Hepatocyte (in vitro differentiated cells): ENCODE data around the gene RNLS. TPM values are rescaled to one million over a fixed set of nuclear protein-coding genes. Genes with fewer than 3 reads are reported as not detected.

ENCODE experiments used
- DNase-seq: peaks from one replicate; pipeline ENCODE4 v3.0.0-alpha.2; 2016; ENCODE audit warnings: low spot score
- H2AFZ ChIP-seq: fragments of 200-600 bp; sonication (generic); 2 replicates; pipeline ENCODE4 v1.6.0; 2016; ENCODE audit warnings: antibody characterized with exemption, mild to moderate bottlenecking
- H3K27ac ChIP-seq: fragments of 200-600 bp; sonication (generic); 2 replicates; pipeline ENCODE4 v1.5.1; 2016; ENCODE audit warnings: mild to moderate bottlenecking
- H3K27me3 ChIP-seq: fragments of 200-600 bp; sonication (generic); 2 replicates; pipeline ENCODE4 v1.6.1; 2016
- H3K36me3 ChIP-seq: fragments of 200-600 bp; sonication (generic); replicated peaks from 2 replicates; pipeline ENCODE4 v1.5.1; 2016; ENCODE audit warnings: low read depth; ENCODE audit not compliant: insufficient read depth
- H3K4me1 ChIP-seq: fragments of 200-600 bp; sonication (generic); 2 replicates; pipeline ENCODE4 v1.5.1; 2016; ENCODE audit warnings: mild to moderate bottlenecking, moderate library complexity; ENCODE audit not compliant: insufficient read depth
- H3K4me2 ChIP-seq: fragments of 200-600 bp; sonication (generic); 2 replicates; pipeline ENCODE4 v1.6.0; 2016
- H3K4me3 ChIP-seq: fragments of 200-600 bp; sonication (generic); 2 replicates; pipeline ENCODE4 v1.5.1; 2016; ENCODE audit warnings: mild to moderate bottlenecking
- H3K79me2 ChIP-seq: fragments of 200-600 bp; sonication (generic); 2 replicates; pipeline ENCODE4 v1.6.0; 2017; ENCODE audit warnings: mild to moderate bottlenecking
- H3K9me2 ChIP-seq: fragments of 200-600 bp; sonication (generic); replicated peaks from 2 replicates; pipeline ENCODE4 v1.6.0; 2017; ENCODE audit warnings: mild to moderate bottlenecking; ENCODE audit not compliant: insufficient read depth
- H3K9me3 ChIP-seq: fragments of 200-600 bp; sonication (generic); 2 replicates; pipeline ENCODE4 v1.5.1; 2016; ENCODE audit warnings: low read depth, mild to moderate bottlenecking
- H4K20me1 ChIP-seq: fragments of 200-600 bp; sonication (generic); 2 replicates; pipeline ENCODE4 v1.6.0; 2016; ENCODE audit warnings: mild to moderate bottlenecking; ENCODE audit not compliant: insufficient read depth, poor library complexity, severe bottlenecking
- EZH2 ChIP-seq: fragments of 200-600 bp; sonication (generic); IDR thresholded peaks from 2 replicates; pipeline ENCODE4 v1.6.1; 2016; ENCODE audit warnings: antibody characterized with exemption, mild to moderate bottlenecking, borderline replicate concordance
- EZH2phosphoT487 ChIP-seq: fragments of 200-600 bp; sonication (generic); IDR thresholded peaks from one replicate; pipeline ENCODE4 v1.6.1; 2018; ENCODE audit warnings: antibody characterized with exemption, mild to moderate bottlenecking, low read depth, moderate library complexity; ENCODE audit not compliant: unreplicated experiment, severe bottlenecking
- WGBS: methylation state at CpG from one replicate; pipeline ENCODE4 v1.1.6; 2016; ENCODE audit warnings: low lambda C conversion rate; ENCODE audit errors: missing lambda C conversion rate; 5-methylcytosine and 5-hydroxymethylcytosine counted together
- polyA plus RNA-seq: library from polyadenylated mRNA; unstranded; fragments of >200 nt; fragmentation: Nextera tagmentation; extraction: Ambion mirVana; gene quantifications from 2 replicates; pipeline ENCODE4 v1.2.1, GENCODE V29; 2016
- total RNA-seq: library from RNA; depleted of rRNA; stranded (reverse); fragments of >200 nt; gene quantifications from 2 replicates; pipeline ENCODE4 v1.2.3, GENCODE V29; 2014
- TF ChIP-seq, protein P1 (sequence below): fragments of 200-600 bp; sonication (generic); IDR thresholded peaks from 2 replicates; pipeline ENCODE4 v1.5.1; 2016; ENCODE audit warnings: antibody characterized with exemption, mild to moderate bottlenecking; ENCODE audit not compliant: poor library complexity

RNLS gene
- total and polyA plus RNA-seq, 2 experiments from 2014 or later: 12.8 to 14.9 TPM

DNA sequence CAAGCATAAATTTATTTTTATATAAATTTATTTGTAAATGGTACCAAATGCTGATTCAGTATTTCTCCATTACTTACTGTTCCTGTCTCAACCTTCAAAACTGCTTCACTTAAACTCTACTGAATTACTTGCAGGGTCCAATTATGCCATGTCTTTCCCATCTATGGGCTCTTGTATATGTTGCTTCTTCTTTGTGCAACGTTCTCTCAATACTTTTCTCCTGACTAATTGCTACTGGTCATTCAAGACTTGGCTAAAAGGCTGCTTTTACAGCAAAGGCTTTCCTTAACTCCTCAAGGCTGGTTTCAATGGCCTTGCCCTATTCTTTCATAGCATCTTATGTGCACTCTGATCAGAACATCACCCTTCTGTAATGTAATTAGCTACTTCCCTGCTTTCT lies 67.9 kb downstream of the RNLS start:
- H2AFZ ChIP-seq: no peak overlapping the region
- H3K4me2 ChIP-seq: no peak overlapping the region
- H3K79me2 ChIP-seq: no peaks in the 10 kb centered on the region
- TF ChIP-seq EZH2phosphoT487 (no peak), EZH2 (no peak)
- TF ChIP-seq, protein P1, sequence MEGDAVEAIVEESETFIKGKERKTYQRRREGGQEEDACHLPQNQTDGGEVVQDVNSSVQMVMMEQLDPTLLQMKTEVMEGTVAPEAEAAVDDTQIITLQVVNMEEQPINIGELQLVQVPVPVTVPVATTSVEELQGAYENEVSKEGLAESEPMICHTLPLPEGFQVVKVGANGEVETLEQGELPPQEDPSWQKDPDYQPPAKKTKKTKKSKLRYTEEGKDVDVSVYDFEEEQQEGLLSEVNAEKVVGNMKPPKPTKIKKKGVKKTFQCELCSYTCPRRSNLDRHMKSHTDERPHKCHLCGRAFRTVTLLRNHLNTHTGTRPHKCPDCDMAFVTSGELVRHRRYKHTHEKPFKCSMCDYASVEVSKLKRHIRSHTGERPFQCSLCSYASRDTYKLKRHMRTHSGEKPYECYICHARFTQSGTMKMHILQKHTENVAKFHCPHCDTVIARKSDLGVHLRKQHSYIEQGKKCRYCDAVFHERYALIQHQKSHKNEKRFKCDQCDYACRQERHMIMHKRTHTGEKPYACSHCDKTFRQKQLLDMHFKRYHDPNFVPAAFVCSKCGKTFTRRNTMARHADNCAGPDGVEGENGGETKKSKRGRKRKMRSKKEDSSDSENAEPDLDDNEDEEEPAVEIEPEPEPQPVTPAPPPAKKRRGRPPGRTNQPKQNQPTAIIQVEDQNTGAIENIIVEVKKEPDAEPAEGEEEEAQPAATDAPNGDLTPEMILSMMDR: no peak
- no peak for DNase-seq
- H3K36me3 ChIP-seq: no peaks in the 10 kb centered on the region
- H3K27ac ChIP-seq: no peak overlapping the region
- H4K20me1 ChIP-seq: no peaks in the 10 kb centered on the region
- no peaks in the 10 kb centered on the region for H3K9me3 ChIP-seq
- WGBS: 93% methylated on average over 1 of the region's 1 CpG
- H3K4me1 ChIP-seq: no peaks in the 10 kb centered on the region
- no peak overlapping the region for H3K4me3 ChIP-seq
- no peaks in the 10 kb centered on the region for H3K9me2 ChIP-seq
- no peaks in the 10 kb centered on the region for H3K27me3 ChIP-seq

GRCh38 chr10:88512599-88512998 lies 70.5 kb downstream of the RNLS start:
- Histone ChIP-seq H3K27me3 (no peaks in the 10 kb centered on the region), H3K9me3 (no peaks in the 10 kb centered on the region), H3K9me2 (no peaks in the 10 kb centered on the region), H3K27ac (no peak overlapping the region), H3K36me3 (no peaks in the 10 kb centered on the region), H2AFZ (no peak overlapping the region), H4K20me1 (no peaks in the 10 kb centered on the region), H3K4me3 (no peak overlapping the region), H3K79me2 (no peaks in the 10 kb centered on the region), H3K4me1 (no peaks in the 10 kb centered on the region), H3K4me2 (no peak overlapping the region)
- DNase-seq: no peak
- 78% methylated on average over 2 of the region's 2 CpGs for WGBS
- TF ChIP-seq, protein P1: no peak
- no peak for TF ChIP-seq EZH2phosphoT487
- TF ChIP-seq EZH2: no peak

- 60% methylated on average over 3 of the region's 3 CpGs for WGBS
Measured at GRCh38 chr10:88508796-88509195, 74.3 kb downstream of the RNLS start.

More at GRCh38 chr10:88508796-88509195, 74.3 kb downstream of the RNLS start:
- H3K4me1 ChIP-seq: no peaks in the 10 kb centered on the region
- DNase-seq: no peak
- no peak overlapping the region for H3K4me2 ChIP-seq
- H3K27me3 ChIP-seq: no peaks in the 10 kb centered on the region
- H3K27ac ChIP-seq: no peak overlapping the region
- H3K36me3 ChIP-seq: no peaks in the 10 kb centered on the region
- H3K79me2 ChIP-seq: no peaks in the 10 kb centered on the region
- no peaks in the 10 kb centered on the region for H3K9me2 ChIP-seq
- no peak for TF ChIP-seq EZH2
- TF ChIP-seq, protein P1: no peak
- no peak for TF ChIP-seq EZH2phosphoT487
- H4K20me1 ChIP-seq: no peaks in the 10 kb centered on the region
- H3K9me3 ChIP-seq: no peaks in the 10 kb centered on the region
- H2AFZ ChIP-seq: no peak overlapping the region
- H3K4me3 ChIP-seq: no peak overlapping the region
